ENCODE measurements around the gene NDUFAF2.

- TF ChIP-seq CTCF (IDR thresholded peaks at IDR 0.05; ENCODE audit: low read depth, low read length): no peak
- no peak for TF ChIP-seq EZH2phosphoT487 (IDR thresholded peaks at IDR 0.05; ENCODE audit: low read depth)
Measured at GRCh38 chr5:61163905-61164304, 218.9 kb downstream of the NDUFAF2 start.
